HG03135 (cell line): Measurements from ENCODE around the gene NID1.
"Not testable (repeated sequence)": the region's sequence is repeated elsewhere in the genome, so short reads cannot be mapped to it uniquely, and the experiment has no call there.

ENCODE experiments used
- ATAC-seq: cut with Tn5 transposase; IDR thresholded peaks from one replicate; pipeline ENCODE4 v1.9.1; 2021; ENCODE audit warnings: mild to moderate bottlenecking, moderate library complexity; ENCODE audit not compliant: unreplicated experiment

Gene NID1

GRCh38 chr1:236033336-236033735 is 31.6 kb downstream of the NID1 start:
- no peak for ATAC-seq

DNA sequence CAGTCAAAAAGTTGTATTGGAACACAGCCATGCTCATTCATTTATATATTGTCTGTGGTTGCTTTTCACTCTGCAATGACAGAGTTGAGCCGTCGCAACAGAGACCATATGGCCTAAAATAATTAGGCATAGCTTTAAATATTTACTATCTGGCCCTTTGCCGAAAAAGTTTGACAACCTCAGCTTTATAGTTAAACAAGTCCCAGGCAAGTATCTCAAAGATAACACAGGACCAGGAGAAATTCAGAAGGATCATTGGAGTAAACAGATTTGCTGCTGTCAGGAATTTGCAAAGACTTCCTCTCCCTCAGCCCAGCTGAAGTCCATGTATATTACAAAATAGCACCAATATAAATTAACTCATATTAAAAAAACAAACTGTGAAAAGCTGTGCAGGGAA is 34.4 kb downstream of the NID1 start:
- no peak for ATAC-seq

DNA sequence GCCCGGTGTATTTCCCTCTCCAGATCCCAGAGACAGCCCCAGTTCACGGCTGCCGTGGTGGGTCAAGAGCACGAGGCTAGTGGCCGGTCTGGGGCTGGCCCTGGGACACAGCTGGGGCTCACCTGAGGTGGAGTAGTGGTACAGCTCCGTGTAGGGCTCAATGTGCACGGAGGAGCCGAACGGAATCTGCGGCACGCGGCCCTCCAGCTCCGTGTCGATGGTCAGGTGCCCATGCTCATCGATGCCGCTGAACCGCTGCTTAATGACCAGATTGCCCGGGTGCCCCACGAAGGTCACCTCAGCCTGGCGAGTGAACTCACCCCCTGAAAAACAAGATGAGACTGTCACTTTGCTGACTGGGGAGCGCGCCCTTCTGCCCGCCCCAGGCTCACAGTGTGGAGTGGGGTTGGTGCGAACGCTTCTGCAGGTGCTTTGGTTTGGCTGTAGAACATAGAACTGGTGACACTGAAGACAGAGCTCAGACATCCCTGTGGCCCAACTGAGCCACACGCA is 35.4 kb downstream of the NID1 start:
- ATAC-seq = no peak

GRCh38 chr1:236027104-236027503 is 37.8 kb downstream of the NID1 start:
- no peak for ATAC-seq

GRCh38 chr1:236025836-236026235 is 39.1 kb downstream of the NID1 start:
- no peak for ATAC-seq

GRCh38 chr1:236024641-236025040 is 40.2 kb downstream of the NID1 start:
- ATAC-seq = no peak

- ATAC-seq = no peak
Observed at GRCh38 chr1:236023926-236024565, 40.8 kb downstream of the NID1 start.

DNA sequence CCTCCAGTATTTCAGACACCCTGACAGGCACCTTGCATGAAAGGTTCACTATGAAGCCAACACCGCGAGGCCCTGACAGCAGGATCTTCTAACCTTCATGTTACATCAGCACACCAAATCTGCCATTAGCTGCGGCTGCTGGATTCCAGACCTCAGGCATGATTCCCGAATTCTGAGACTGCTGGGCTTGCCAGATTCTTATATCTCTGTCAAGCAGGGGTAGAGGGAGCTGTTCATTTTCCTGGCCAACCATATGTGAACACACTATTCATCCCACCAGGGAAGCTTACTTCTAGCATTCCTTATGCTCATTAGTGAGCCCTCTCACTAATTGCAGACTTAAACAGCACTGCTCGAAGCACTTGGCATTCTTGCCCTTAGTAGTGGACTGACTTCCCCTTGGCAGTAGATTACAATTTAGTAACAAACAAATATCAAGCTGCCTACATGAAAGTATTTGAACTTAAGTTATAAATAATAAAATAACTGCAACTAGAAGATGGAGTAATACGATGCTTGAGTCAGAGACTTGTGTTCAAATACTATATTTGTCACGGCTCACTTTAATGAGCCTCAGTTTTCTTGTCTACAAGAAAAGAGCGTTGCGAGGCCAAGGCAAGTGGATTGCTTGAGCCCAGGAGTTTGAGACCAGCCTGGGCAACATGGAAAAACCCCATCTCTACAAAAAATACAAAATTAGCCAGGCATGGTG is 43.3 kb downstream of the NID1 start:
- ATAC-seq = no peak

DNA sequence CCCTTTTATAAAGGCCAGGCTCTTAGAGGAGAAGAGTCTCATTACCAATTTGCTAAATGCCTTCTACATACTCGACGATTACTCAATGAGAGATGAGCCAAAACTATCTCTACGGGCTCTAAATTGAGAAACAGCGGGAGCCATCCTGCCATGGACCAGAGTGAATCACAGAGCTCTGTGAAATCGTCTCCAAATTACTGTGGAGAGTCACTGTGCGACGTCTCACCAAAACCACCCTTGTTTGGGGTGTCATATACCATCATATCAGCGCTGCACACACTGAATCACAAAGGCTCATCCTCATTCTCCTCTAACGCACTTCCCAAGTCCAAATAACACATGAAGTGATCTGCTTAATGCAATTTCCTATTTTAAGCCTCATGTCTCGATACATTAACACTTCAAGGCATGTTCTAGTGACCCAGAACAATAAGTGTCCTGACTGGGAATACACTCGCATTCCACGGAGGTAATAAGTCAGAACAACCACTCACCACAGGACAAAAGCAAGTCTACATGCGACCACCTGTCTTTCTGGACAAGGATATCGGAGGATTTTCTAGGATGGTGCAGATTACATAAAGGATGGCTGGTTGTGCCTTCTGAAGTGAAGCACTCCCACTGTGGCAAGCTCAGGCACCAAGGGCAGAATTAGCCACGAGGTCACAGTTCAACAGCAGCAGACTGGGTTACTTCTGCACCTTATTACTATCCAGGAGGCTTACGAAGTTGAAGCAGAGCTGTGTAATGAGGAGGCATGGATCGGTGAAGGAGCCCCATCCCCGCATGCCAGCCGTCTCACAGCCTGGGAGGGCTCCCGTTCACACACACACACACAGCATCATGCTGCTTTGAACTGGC is 44.3 kb downstream of the NID1 start:
- ATAC-seq = no peak

DNA sequence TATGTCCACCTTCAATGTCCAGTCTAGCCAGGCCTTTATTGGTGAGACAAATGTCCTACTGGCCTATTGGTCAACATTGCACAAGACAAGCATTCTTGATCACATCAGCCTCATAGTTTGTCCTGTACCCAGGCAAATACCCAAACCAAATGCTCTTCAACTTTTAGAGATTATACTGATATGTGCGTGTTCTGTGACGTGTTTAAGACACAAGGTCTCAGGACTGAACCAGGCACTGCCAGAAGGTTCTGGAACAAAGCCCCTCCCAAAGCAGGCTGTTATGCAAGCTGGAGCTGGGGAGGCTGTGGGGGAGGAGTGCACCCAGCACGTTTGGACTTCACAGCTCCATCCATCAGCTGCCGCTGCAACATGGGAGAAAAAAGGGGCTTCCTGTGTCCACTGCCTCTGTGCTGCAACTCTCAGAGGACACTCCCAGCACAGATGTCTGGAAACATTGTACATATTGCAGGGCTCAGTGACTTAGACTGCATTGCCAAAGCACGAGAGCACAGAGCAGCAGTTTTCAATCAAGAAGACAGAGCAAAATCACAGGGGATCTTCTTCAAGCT is 45.9 kb downstream of the NID1 start:
- ATAC-seq = no peak

- ATAC-seq = no peak
Observed at GRCh38 chr1:236016782-236017400, 48.0 kb downstream of the NID1 start.

DNA sequence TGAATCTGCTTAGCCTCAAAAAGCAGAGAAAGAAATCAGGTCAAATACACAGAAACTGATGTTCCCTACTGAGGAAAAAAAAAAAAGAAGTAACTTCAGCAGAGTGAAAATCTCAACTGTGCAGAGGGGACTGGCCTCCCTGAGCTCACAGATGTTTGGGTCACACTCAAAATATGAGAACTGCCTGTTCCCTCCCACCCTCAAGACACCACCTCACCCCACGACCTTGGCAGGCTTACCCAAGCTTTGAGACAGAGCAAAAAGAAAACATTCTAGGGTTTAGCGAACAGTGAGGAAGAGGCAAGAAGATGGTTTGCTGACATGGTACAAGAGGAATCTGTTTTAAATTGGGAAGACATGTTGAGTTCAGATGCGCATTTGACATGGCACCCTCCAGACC is 48.8 kb downstream of the NID1 start:
- ATAC-seq = no peak

DNA sequence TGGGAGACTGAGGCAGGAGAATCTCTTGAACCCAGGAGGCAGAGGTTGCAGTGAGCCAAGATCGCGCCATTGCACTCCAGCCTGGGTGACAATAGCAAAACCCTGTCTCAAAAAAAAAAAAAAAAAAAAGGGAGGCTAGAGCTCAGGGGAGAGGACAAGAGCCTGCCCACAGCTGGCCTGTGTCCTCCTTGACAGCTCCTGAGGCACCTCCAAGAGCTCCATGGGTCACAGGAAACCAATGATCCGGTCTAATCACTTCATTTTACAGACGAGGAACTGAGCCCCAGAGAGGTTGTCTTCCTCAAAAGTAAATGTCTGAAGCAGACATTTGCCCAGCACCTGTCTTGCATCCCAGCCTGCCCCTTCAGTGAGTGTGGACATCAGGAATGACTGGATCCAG is 49.4 kb downstream of the NID1 start:
- no peak for ATAC-seq

GRCh38 chr1:236013330-236013729 is 51.6 kb downstream of the NID1 start:
- ATAC-seq = no peak

GRCh38 chr1:236011641-236012040 is 53.2 kb downstream of the NID1 start:
- no peak for ATAC-seq

GRCh38 chr1:236010443-236010842 is 54.4 kb downstream of the NID1 start:
- ATAC-seq = no peak

DNA sequence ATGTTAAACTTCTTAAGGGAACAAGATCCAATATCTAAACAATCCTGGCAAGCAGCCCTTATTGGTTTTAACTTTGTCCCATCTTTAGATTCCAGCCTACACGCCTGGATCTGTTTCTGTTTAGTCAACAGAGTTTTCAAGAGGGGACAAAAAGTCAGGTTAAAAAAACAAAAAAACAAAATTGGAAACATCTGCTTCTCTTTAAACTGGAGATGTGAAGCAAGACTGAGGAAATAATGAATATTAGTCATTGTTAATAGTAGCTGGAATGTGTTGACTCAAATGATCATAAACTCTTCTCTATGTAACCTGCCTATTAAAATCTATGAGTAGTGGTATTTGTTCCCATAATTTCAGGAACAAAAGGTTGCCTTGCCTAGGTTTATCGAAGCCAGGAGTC is 55.0 kb downstream of the NID1 start:
- ATAC-seq = no peak

DNA sequence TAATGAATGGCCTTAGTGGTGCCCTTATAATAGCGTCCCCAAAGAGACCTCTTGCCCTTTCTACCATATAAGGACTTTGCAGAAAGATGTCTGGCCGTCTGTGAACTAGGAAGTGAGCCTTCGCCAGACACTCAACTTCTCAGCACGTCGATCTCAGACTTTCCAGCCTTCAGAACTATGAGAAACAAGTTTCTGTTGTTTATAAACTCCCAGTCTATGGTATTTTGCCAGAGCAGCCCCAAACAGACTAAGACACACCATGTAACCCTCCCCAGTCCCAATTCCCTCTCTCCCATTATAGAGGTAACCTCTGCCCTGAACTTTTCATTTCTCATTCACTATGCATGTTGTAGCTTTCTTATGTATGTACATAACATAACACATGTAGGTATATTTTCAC is 55.7 kb downstream of the NID1 start:
- ATAC-seq = no peak

GRCh38 chr1:236007781-236008180 is 57.1 kb downstream of the NID1 start:
- ATAC-seq = no peak

GRCh38 chr1:236003058-236003457 is 61.8 kb downstream of the NID1 start:
- not testable (repeated sequence) for ATAC-seq

DNA sequence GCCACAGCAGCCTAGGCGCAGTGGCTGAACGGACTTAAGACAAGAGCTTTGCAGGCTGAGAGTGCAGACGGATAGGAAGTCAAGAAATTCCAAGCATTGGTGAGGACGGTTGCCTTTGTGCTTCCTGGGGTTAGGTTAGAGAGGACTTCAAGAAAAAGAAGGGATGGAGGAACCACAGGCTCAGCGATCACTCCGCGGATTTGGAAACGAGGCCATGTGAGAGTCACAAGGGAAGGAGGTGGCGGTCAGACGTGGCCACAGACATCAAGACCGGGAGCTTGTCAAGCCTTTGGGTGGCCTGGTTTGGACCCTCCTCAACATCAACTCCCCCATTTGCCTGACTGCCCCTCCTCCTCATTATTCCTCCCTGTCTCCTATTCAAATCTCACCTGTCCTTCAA is 62.3 kb downstream of the NID1 start:
- ATAC-seq = no peak
